ENCODE results near the gene LDLRAD3. TPM values are rescaled to one million over a fixed set of nuclear protein-coding genes. Genes with fewer than 3 reads are reported as not detected.

Gene LDLRAD3
- total RNA-seq, 2 donors from 2014 or later = 30.8 to 42.5 TPM

DNA sequence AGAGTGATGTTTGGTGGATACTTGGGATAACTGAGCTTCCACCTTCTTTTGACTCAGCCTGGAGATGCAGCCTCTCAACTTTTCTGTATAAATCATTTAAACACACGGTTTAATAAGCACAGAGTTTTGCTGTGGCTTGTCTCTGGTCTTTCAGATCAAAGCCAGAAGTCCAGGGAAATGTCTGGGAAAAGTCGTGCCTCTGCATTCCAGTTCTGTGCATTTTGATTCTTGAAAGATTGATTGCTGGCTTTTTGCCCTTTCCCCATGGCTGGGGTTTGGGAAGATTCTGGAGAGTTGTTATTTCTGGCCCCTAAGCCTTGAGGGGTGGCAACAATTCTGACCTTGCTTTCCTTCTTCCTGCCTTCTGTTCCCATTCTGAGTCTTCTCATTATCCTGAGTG, 191.2 kb downstream of the LDLRAD3 start:
- 21% methylated on average over 2 of the region's 2 CpGs for WGBS
- intact Hi-C loops (cut with DNase I) = loop anchor here (2.0 kb wide), 1 partner anchor 516 kb away; the partner anchor contains the start of gene FJX1

DNA sequence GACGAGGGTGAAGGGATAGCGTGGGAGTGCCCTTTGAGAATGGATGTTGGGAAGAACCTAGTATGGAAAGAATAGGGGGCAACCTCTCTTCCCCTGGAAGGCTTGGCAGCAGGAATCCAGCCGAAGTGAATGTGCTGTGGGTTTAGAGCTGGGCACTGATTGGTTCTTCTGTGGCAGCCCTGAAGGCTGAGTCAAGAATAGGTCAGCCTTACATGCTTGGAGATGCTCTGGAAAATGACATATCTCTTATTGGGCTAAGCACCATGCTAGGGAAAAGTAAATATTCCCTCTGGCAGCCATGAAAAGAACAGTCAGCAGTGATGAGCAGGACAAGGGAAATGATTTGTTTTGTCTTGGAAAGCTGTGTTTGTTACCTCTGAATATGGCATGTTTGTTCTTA, 195.9 kb downstream of the LDLRAD3 start:
- TF ChIP-seq POLR2A (IDR thresholded peaks at IDR 0.05) (no peak), POLR2AphosphoS5 (IDR thresholded peaks at IDR 0.05) (no peak)
- TF ChIP-seq, protein P1, sequence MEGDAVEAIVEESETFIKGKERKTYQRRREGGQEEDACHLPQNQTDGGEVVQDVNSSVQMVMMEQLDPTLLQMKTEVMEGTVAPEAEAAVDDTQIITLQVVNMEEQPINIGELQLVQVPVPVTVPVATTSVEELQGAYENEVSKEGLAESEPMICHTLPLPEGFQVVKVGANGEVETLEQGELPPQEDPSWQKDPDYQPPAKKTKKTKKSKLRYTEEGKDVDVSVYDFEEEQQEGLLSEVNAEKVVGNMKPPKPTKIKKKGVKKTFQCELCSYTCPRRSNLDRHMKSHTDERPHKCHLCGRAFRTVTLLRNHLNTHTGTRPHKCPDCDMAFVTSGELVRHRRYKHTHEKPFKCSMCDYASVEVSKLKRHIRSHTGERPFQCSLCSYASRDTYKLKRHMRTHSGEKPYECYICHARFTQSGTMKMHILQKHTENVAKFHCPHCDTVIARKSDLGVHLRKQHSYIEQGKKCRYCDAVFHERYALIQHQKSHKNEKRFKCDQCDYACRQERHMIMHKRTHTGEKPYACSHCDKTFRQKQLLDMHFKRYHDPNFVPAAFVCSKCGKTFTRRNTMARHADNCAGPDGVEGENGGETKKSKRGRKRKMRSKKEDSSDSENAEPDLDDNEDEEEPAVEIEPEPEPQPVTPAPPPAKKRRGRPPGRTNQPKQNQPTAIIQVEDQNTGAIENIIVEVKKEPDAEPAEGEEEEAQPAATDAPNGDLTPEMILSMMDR (IDR thresholded peaks at IDR 0.05) = no peak
- intact Hi-C loops (cut with DNase I) = no loop called here
- DNase-seq (ENCODE audit: low spot score) = no peak
- no peaks in the 10 kb centered on the region for H3K4me1 ChIP-seq (replicated peaks)
- H3K4me3 ChIP-seq = no peak overlapping the region
- no peaks in the 10 kb centered on the region for H3K36me3 ChIP-seq
- no peak overlapping the region for H3K27ac ChIP-seq
- 95% methylated on average over 3 of the region's 3 CpGs for WGBS
- H3K27me3 ChIP-seq (replicated peaks; ENCODE audit: insufficient read depth) = no peaks in the 10 kb centered on the region
- no peaks in the 10 kb centered on the region for H3K9me3 ChIP-seq

More for the DNA sequence above, 191.2 kb downstream of the LDLRAD3 start:
- TF ChIP-seq, protein P1 (IDR thresholded peaks at IDR 0.05) = no peak
- TF ChIP-seq POLR2AphosphoS5 (IDR thresholded peaks at IDR 0.05) (no peak), POLR2A (IDR thresholded peaks at IDR 0.05) (no peak)
- DNase-seq (ENCODE audit: low spot score) = no peak
- no peaks in the 10 kb centered on the region for H3K27me3 ChIP-seq (replicated peaks; ENCODE audit: insufficient read depth)
- H3K9me3 ChIP-seq = no peaks in the 10 kb centered on the region
- no peak overlapping the region for H3K4me3 ChIP-seq
- H3K4me1 ChIP-seq (replicated peaks) = no peaks in the 10 kb centered on the region
- no peaks in the 10 kb centered on the region for H3K36me3 ChIP-seq
- no peak overlapping the region for H3K27ac ChIP-seq

DNA sequence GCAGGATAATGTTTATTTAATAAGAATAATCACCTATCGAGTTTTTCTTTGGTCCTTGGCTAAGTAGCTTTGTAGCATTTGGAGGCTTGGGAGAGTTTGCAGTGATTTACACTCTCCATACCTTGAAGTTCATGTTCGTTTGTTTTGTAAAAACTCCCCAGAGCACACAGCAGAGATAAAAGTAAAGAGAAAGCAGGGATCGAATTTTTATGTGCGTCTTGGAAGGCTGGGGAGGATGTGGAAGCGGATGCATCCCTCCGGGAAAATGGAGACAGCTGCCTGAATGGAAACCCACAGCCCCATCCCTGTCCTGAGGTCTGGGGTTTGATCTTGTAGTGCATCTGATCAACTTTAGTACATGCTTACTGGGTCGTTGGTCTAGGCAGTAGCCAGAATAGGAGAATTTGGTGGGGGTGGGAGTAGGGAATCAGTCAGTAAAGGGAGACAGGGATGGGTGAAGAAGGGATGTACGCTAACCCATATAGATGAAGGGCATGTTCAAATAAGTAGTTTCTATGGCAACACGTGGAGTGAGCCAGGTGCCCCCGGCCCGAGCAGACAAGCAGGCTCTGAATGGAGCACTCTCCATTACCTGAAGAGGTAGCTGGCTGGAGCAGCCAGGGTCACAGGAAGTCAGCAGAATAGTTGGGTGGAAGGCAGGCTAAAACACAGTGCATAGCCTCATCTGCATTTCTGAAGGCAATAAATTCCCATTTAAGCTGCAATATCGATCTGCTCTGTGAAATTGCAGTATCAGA, 197.5 kb downstream of the LDLRAD3 start:
- H3K27me3 ChIP-seq (replicated peaks; ENCODE audit: insufficient read depth) = no peaks in the 10 kb centered on the region
- H3K4me1 ChIP-seq (replicated peaks) = no peaks in the 10 kb centered on the region
- H3K9me3 ChIP-seq = no peaks in the 10 kb centered on the region
- no peak overlapping the region for H3K27ac ChIP-seq
- H3K36me3 ChIP-seq = no peaks in the 10 kb centered on the region
- intact Hi-C loops (cut with DNase I) = no loop called here
- TF ChIP-seq POLR2AphosphoS5 (IDR thresholded peaks at IDR 0.05) (no peak), POLR2A (IDR thresholded peaks at IDR 0.05) (no peak)
- WGBS = 53% methylated on average over 12 of the region's 12 CpGs
- no peak overlapping the region for H3K4me3 ChIP-seq
- no peak for DNase-seq (ENCODE audit: low spot score)

DNA sequence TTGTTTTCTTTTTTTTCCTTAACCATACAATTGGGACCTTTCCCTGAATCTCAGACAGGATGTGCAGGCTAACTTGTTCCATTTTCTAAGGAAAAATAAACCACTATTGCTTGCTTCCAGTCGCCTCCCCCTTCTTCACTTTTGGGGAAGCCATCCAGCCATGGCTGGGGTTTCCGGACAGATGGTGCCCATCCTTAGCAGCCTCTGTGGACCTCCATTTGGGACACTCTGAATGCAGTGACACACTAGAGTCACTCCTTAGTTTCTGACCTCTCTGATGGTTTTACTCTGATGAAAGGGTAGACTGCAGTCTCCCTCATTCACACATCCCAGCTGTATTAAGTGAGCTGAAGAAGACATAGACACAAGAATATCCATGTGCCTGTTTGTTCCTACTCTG, 198.1 kb downstream of the LDLRAD3 start:
- no peak overlapping the region for H3K4me3 ChIP-seq
- H3K36me3 ChIP-seq = no peaks in the 10 kb centered on the region
- no peaks in the 10 kb centered on the region for H3K4me1 ChIP-seq (replicated peaks)
- DNase-seq (ENCODE audit: low spot score) = no peak
- intact Hi-C loops (cut with DNase I) = no loop called here
- WGBS = 71% methylated on average over 2 of the region's 2 CpGs
- no peak for TF ChIP-seq POLR2AphosphoS5 (IDR thresholded peaks at IDR 0.05)
- no peak for TF ChIP-seq POLR2A (IDR thresholded peaks at IDR 0.05)
- TF ChIP-seq, protein P1 (IDR thresholded peaks at IDR 0.05) = no peak
- no peaks in the 10 kb centered on the region for H3K9me3 ChIP-seq
- no peaks in the 10 kb centered on the region for H3K27me3 ChIP-seq (replicated peaks; ENCODE audit: insufficient read depth)
- H3K27ac ChIP-seq = no peak overlapping the region

DNA sequence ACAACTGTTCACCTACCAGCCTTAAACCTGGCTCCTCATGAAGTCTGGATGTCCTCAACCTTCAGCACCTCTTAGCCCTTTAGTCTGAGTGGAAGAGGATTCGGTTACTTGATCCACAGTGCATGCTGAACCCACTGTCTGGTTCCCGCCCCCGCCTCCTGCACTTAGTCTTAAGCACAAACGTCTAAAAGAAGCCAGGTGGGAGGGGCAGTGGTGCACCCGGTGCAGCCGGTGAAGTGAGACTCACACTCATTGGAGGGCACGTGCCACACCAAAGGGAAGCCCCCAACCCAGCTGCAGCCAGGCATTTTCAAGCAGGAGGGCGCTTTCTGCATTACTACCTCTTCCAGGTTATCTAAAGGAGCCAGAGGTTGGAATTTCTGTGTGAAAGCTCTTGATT, 198.6 kb downstream of the LDLRAD3 start:
- no peaks in the 10 kb centered on the region for H3K4me1 ChIP-seq (replicated peaks)
- no peak for TF ChIP-seq POLR2A (IDR thresholded peaks at IDR 0.05)
- TF ChIP-seq, protein P1 (IDR thresholded peaks at IDR 0.05) = no peak
- TF ChIP-seq POLR2AphosphoS5 (IDR thresholded peaks at IDR 0.05) = no peak
- no peak overlapping the region for H3K27ac ChIP-seq
- WGBS = 54% methylated on average over 8 of the region's 8 CpGs
- H3K9me3 ChIP-seq = no peaks in the 10 kb centered on the region
- no peak for DNase-seq (ENCODE audit: low spot score)
- no peaks in the 10 kb centered on the region for H3K27me3 ChIP-seq (replicated peaks; ENCODE audit: insufficient read depth)
- H3K4me3 ChIP-seq = no peak overlapping the region
- intact Hi-C loops (cut with DNase I) = no loop called here
- no peaks in the 10 kb centered on the region for H3K36me3 ChIP-seq

Measured in prostate gland (tissue), 2 donors.